ENCODE results near the gene ARID5B.

Gene ARID5B

GRCh38 chr10:62056698-62057097 lies 155.2 kb downstream of the ARID5B start:
- H3K27me3 ChIP-seq (ENCODE audit: control insufficient read depth, insufficient read depth, low read length, poor library complexity, severe bottlenecking), result no peaks in the 10 kb centered on the region
- 92 to 94% methylated on average over 3 of the region's 3 CpGs for WGBS, 2 experiments
- H3K9me3 ChIP-seq (ENCODE audit: control insufficient read depth, low read length), result no peaks in the 10 kb centered on the region
- no peaks in the 10 kb centered on the region for H3K4me1 ChIP-seq (ENCODE audit: control insufficient read depth, insufficient read depth, low read length)
- H3K4me3 ChIP-seq (ENCODE audit: insufficient read depth, low read depth, low read length), result no peak overlapping the region
- H3K36me3 ChIP-seq (ENCODE audit: control insufficient read depth, insufficient read depth, low read length), result no peaks in the 10 kb centered on the region
- H3K27ac ChIP-seq (ENCODE audit: insufficient read depth, low read depth, low read length, poor library complexity, severe bottlenecking), result no peak overlapping the region

GRCh38 chr10:62057359-62057758 lies 155.9 kb downstream of the ARID5B start:
- Histone ChIP-seq H3K36me3 (ENCODE audit: control insufficient read depth, insufficient read depth, low read length) (no peaks in the 10 kb centered on the region), H3K4me1 (ENCODE audit: control insufficient read depth, insufficient read depth, low read length) (no peaks in the 10 kb centered on the region), H3K9me3 (ENCODE audit: control insufficient read depth, low read length) (no peaks in the 10 kb centered on the region), H3K27ac (ENCODE audit: insufficient read depth, low read depth, low read length, poor library complexity, severe bottlenecking) (no peak overlapping the region), H3K4me3 (ENCODE audit: insufficient read depth, low read depth, low read length) (no peak overlapping the region), H3K27me3 (ENCODE audit: control insufficient read depth, insufficient read depth, low read length, poor library complexity, severe bottlenecking) (no peaks in the 10 kb centered on the region)
- WGBS, 2 experiments, result 96 to 97% methylated on average over 3 of the region's 3 CpGs

- Histone ChIP-seq H3K36me3 (ENCODE audit: control insufficient read depth, insufficient read depth, low read length) (no peaks in the 10 kb centered on the region), H3K9me3 (ENCODE audit: control insufficient read depth, low read length) (no peaks in the 10 kb centered on the region), H3K4me1 (ENCODE audit: control insufficient read depth, insufficient read depth, low read length) (no peaks in the 10 kb centered on the region), H3K27me3 (ENCODE audit: control insufficient read depth, insufficient read depth, low read length, poor library complexity, severe bottlenecking) (no peaks in the 10 kb centered on the region), H3K27ac (ENCODE audit: insufficient read depth, low read depth, low read length, poor library complexity, severe bottlenecking) (no peak overlapping the region), H3K4me3 (ENCODE audit: insufficient read depth, low read depth, low read length) (no peak overlapping the region)
- 96 to 100% methylated on average over 3 to 5 of the region's 5 CpGs for WGBS, 2 experiments
Measured at GRCh38 chr10:62057850-62058249, 156.4 kb downstream of the ARID5B start.

- H3K9me3 ChIP-seq (ENCODE audit: control insufficient read depth, low read length), result no peaks in the 10 kb centered on the region
- no peaks in the 10 kb centered on the region for H3K27me3 ChIP-seq (ENCODE audit: control insufficient read depth, insufficient read depth, low read length, poor library complexity, severe bottlenecking)
- no peak overlapping the region for H3K27ac ChIP-seq (ENCODE audit: insufficient read depth, low read depth, low read length, poor library complexity, severe bottlenecking)
- H3K4me3 ChIP-seq (ENCODE audit: insufficient read depth, low read depth, low read length), result no peak overlapping the region
- no peaks in the 10 kb centered on the region for H3K4me1 ChIP-seq (ENCODE audit: control insufficient read depth, insufficient read depth, low read length)
- H3K36me3 ChIP-seq (ENCODE audit: control insufficient read depth, insufficient read depth, low read length), result no peaks in the 10 kb centered on the region
- 90 to 100% methylated on average over 1 to 2 of the region's 2 CpGs for WGBS, 2 experiments
Measured at GRCh38 chr10:62058476-62058875, 157.0 kb downstream of the ARID5B start.

GRCh38 chr10:62058896-62059216 lies 157.4 kb downstream of the ARID5B start:
- Histone ChIP-seq H3K27ac (ENCODE audit: insufficient read depth, low read depth, low read length, poor library complexity, severe bottlenecking) (no peak overlapping the region), H3K36me3 (ENCODE audit: control insufficient read depth, insufficient read depth, low read length) (no peaks in the 10 kb centered on the region), H3K4me3 (ENCODE audit: insufficient read depth, low read depth, low read length) (no peak overlapping the region), H3K9me3 (ENCODE audit: control insufficient read depth, low read length) (no peaks in the 10 kb centered on the region), H3K27me3 (ENCODE audit: control insufficient read depth, insufficient read depth, low read length, poor library complexity, severe bottlenecking) (no peaks in the 10 kb centered on the region), H3K4me1 (ENCODE audit: control insufficient read depth, insufficient read depth, low read length) (no peaks in the 10 kb centered on the region)
- 86% methylated on average over 1 of the region's 1 CpG; no CpG with 5 or more reads in 1 of the 2 experiments for WGBS, 2 experiments

- H3K9me3 ChIP-seq (ENCODE audit: control insufficient read depth, low read length), result no peaks in the 10 kb centered on the region
- H3K27me3 ChIP-seq (ENCODE audit: control insufficient read depth, insufficient read depth, low read length, poor library complexity, severe bottlenecking), result no peaks in the 10 kb centered on the region
- H3K4me3 ChIP-seq (ENCODE audit: insufficient read depth, low read depth, low read length), result no peak overlapping the region
- no peaks in the 10 kb centered on the region for H3K4me1 ChIP-seq (ENCODE audit: control insufficient read depth, insufficient read depth, low read length)
- no peak overlapping the region for H3K27ac ChIP-seq (ENCODE audit: insufficient read depth, low read depth, low read length, poor library complexity, severe bottlenecking)
- H3K36me3 ChIP-seq (ENCODE audit: control insufficient read depth, insufficient read depth, low read length), result no peaks in the 10 kb centered on the region
- WGBS, 2 experiments, result 95% methylated on average over 4 of the region's 4 CpGs
Measured at GRCh38 chr10:62059217-62059920, 157.9 kb downstream of the ARID5B start.

GRCh38 chr10:62062028-62062427 lies 160.5 kb downstream of the ARID5B start:
- no peaks in the 10 kb centered on the region for H3K36me3 ChIP-seq (ENCODE audit: control insufficient read depth, insufficient read depth, low read length)
- WGBS, 2 experiments, result 89 to 100% methylated on average over 1 of the region's 1 CpG
- no peaks in the 10 kb centered on the region for H3K4me1 ChIP-seq (ENCODE audit: control insufficient read depth, insufficient read depth, low read length)
- H3K27ac ChIP-seq (ENCODE audit: insufficient read depth, low read depth, low read length, poor library complexity, severe bottlenecking), result no peak overlapping the region
- no peaks in the 10 kb centered on the region for H3K27me3 ChIP-seq (ENCODE audit: control insufficient read depth, insufficient read depth, low read length, poor library complexity, severe bottlenecking)
- H3K9me3 ChIP-seq (ENCODE audit: control insufficient read depth, low read length), result no peaks in the 10 kb centered on the region
- H3K4me3 ChIP-seq (ENCODE audit: insufficient read depth, low read depth, low read length), result no peak overlapping the region

- Histone ChIP-seq H3K27ac (ENCODE audit: insufficient read depth, low read depth, low read length, poor library complexity, severe bottlenecking) (no peak overlapping the region), H3K36me3 (ENCODE audit: control insufficient read depth, insufficient read depth, low read length) (no peaks in the 10 kb centered on the region), H3K9me3 (ENCODE audit: control insufficient read depth, low read length) (no peaks in the 10 kb centered on the region), H3K4me1 (ENCODE audit: control insufficient read depth, insufficient read depth, low read length) (no peaks in the 10 kb centered on the region), H3K4me3 (ENCODE audit: insufficient read depth, low read depth, low read length) (no peak overlapping the region), H3K27me3 (ENCODE audit: control insufficient read depth, insufficient read depth, low read length, poor library complexity, severe bottlenecking) (no peaks in the 10 kb centered on the region)
- 95 to 97% methylated on average over 2 of the region's 4 CpGs for WGBS, 2 experiments
Measured at GRCh38 chr10:62062752-62063512, 161.4 kb downstream of the ARID5B start.

- H3K4me1 ChIP-seq (ENCODE audit: control insufficient read depth, insufficient read depth, low read length), result no peaks in the 10 kb centered on the region
- H3K36me3 ChIP-seq (ENCODE audit: control insufficient read depth, insufficient read depth, low read length), result no peaks in the 10 kb centered on the region
- H3K27me3 ChIP-seq (ENCODE audit: control insufficient read depth, insufficient read depth, low read length, poor library complexity, severe bottlenecking), result no peaks in the 10 kb centered on the region
- WGBS, 2 experiments, result 96 to 98% methylated on average over 3 of the region's 3 CpGs
- no peaks in the 10 kb centered on the region for H3K9me3 ChIP-seq (ENCODE audit: control insufficient read depth, low read length)
- H3K4me3 ChIP-seq (ENCODE audit: insufficient read depth, low read depth, low read length), result no peak overlapping the region
- H3K27ac ChIP-seq (ENCODE audit: insufficient read depth, low read depth, low read length, poor library complexity, severe bottlenecking), result no peak overlapping the region
Measured at GRCh38 chr10:62063795-62064472, 162.4 kb downstream of the ARID5B start.

GRCh38 chr10:62067560-62067959 lies 166.1 kb downstream of the ARID5B start:
- no peaks in the 10 kb centered on the region for H3K9me3 ChIP-seq (ENCODE audit: control insufficient read depth, low read length)
- H3K4me1 ChIP-seq (ENCODE audit: control insufficient read depth, insufficient read depth, low read length), result no peaks in the 10 kb centered on the region
- H3K27ac ChIP-seq (ENCODE audit: insufficient read depth, low read depth, low read length, poor library complexity, severe bottlenecking), result no peak overlapping the region
- H3K36me3 ChIP-seq (ENCODE audit: control insufficient read depth, insufficient read depth, low read length), result no peaks in the 10 kb centered on the region
- H3K27me3 ChIP-seq (ENCODE audit: control insufficient read depth, insufficient read depth, low read length, poor library complexity, severe bottlenecking), result no peaks in the 10 kb centered on the region
- H3K4me3 ChIP-seq (ENCODE audit: insufficient read depth, low read depth, low read length), result no peak overlapping the region
- WGBS, 2 experiments, result 96 to 100% methylated on average over 1 of the region's 1 CpG
